Measurements from ENCODE around the gene MRPS7.
"Not testable (repeated sequence)": the region's sequence is repeated elsewhere in the genome, so short reads cannot be mapped to it uniquely, and the experiment has no call there.

MRPS7 gene

GRCh38 chr17:75244133-75244866 lies 17.4 kb upstream of the MRPS7 start:
- no peak for DNase-seq (ENCODE audit: low read depth)

- DNase-seq (ENCODE audit: low read depth): no peak
Observed at GRCh38 chr17:75245011-75245410, 16.7 kb upstream of the MRPS7 start.

GRCh38 chr17:75246404-75246803 lies 15.3 kb upstream of the MRPS7 start:
- no peak for DNase-seq (ENCODE audit: low read depth)

DNA sequence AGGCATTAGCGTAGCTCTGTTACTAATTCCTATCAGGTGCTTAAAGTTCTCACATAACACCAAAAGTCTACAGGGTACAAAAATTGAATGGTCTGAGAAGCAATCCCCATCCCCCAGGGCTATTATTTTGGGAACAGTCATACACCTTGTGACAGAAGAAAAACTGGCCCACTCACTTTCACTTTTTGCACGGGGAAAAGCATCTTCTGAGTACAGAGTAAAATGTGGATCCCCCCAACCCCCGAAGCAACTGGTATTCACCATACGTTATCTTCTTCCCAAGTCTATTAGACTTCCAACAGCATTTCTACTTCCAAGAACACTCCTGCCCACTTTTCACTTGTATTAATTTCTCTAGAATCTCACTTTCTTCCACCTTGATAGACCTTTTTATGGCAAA lies 12.1 kb upstream of the MRPS7 start:
- DNase-seq (ENCODE audit: low read depth): no peak

DNA sequence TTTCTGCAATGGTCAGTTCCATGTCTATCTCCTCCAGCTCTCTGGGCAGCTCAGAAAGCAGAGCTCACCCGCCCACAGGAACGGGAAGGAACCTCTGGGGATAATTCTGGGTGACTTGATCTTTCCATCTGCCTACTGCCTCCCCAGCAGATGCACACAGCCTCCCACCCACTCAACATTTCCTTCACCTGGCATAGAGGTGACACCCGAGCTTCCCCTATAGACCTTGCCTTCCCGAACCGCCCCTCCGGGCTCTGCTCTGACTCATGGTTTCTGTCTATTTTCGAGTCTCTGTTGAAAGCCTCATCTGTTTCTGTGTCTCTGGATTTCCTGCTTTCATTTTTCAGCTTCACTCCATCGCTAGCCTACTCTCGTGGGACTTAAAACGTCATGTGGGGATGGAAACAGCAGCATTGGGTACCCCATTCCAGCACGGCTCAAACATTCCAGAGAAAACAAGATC lies 11.6 kb upstream of the MRPS7 start:
- DNase-seq (ENCODE audit: low read depth): no peak

DNA sequence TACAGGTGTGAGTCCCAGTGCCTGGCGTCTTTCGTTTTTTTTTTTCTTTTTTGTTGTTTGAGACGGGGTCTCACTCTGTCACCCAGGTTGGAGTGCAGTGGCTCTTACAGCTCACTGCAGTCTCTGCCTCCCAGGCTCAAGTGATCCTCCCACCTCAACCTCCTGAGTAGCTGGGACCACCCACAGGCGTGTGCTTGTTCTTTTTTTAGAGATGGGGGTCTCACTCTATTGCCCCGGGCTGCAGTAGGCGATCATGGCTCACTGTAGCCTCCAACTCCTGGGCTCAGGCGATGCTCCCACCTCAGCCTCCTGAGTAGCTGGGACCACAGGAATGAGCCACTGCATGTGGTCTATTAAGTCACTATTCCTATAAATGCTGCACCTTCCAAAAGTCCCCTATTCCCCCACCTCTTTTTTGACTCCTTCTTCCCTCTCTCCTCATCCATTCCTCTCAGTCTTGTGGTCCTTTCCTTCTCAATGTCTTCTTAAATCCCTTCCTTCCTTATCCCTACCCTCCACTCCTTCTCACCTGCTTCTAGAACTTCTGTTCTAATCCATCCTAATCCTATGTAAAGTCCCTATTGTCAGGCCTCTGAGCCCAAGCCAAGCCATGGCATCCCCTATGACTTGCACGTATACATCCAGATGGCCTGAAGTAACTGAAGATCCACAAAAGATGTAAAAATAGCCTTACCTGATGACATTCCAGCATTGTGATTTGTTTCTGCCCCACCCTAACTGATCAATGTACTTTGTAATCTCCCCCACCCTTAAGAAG lies 9.5 kb upstream of the MRPS7 start:
- DNase-seq (ENCODE audit: low read depth): no peak

DNA sequence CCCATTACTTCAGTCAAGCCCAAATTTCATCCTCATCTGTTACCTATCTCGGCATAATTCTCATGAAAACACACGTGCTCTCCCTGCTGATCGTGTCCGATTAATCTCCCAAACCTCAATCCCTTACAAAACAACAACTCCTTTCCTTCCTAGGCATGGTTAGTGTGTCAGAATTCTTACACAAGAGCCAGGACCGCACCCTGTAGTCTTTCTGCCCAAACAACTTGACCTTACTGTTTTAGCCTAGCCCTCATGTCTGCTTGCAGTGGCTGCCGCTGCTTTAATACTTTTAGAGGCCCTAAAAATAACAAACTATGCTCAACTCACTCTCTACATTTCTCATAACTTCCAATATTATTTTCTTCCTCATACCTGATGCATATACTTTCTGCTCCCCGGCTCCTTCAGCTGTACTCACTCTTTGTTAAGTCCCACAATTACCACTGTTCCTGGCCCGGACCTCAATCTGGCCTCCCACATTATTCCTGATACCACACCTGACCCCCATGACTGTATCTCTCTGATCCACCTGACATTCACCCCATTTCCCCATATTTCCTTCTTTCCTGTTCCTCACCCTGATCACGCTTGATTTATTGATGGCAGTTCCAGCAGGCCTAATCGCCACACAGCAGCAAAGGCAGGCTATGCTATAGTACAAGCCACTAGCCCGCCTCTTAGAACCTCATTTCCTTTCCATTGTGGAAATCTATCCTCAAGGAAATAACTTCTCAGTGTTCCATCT lies 5.6 kb upstream of the MRPS7 start:
- not testable (repeated sequence) for DNase-seq (ENCODE audit: low read depth)

DNA sequence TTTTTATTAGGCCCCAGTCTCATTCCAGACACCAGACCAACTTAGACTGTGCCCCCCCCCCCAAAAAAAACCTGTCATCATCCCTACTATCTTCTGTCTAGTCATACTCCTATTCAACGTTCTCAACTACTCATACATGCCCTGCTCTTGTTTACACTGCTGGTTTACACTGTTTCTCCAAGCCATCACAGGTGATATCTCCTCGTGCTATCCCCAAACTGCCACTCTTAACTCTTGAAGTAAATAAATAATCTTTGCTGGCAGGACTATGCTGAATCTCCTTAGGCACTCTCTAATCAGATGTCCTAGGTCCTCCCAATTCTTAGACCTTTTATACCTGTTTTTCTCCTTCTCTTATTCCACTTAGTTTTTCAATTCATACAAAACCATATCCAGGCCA lies 4.5 kb upstream of the MRPS7 start:
- DNase-seq (ENCODE audit: low read depth): not testable (repeated sequence)

DNA sequence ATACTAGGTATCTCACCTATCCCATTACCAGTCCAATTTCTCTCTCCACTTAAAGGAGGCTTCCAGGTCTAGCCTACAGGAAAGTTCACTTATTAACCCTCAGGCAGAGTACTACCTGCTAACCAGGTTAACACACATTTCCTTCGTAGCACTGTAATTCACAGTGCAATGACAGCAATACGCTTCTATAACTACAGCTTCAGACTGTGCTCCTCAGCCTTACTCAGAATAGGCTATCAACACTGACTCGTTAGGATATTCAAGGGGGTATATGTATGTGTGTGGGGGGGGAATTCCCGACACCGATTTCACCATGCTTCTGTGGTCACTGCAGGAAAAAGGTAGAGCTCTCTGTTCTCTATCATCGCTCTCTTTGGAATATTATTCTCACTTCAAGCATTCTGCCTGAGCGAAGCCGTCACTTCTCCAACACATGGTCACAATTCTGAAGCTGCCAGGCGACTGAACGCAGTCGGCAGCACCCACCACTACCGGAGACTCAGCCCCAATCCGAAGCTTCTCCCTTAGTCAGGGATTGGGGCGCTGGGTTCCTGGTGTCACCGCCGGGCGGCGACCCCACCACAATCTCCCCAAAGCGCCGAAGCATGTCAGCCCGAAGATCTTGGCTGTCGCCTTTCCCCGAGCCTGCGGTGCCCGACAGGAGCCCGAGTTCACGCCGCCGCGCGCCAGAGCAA lies 891 bp upstream of the MRPS7 start:
- DNase-seq (ENCODE audit: low read depth): no peak

DNA sequence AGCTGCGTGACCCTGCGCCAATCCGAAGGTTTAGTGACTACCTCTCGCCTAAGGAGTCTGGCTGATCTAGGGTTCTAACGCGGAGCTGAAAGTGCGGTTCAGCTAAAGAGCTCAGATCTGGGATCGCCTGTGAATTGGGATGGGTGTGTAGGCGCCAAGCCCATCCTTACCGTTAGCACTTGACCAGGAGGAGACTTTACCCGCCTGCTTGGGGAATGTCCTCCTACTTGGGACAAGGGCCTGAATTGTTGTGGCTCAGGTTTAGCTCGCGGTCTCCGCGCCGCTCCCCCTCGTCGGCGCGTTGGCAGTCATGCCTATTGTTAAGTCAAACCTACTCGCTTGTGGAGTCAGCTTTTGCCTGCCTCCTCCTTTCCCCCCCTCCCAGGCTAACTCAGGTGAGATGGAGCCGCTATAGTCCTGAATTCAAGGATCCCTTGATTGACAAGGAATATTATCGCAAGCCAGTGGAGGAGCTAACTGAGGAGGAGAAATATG lies 480 bp downstream of the MRPS7 start:
- DNase-seq (ENCODE audit: low read depth): no peak

DNA sequence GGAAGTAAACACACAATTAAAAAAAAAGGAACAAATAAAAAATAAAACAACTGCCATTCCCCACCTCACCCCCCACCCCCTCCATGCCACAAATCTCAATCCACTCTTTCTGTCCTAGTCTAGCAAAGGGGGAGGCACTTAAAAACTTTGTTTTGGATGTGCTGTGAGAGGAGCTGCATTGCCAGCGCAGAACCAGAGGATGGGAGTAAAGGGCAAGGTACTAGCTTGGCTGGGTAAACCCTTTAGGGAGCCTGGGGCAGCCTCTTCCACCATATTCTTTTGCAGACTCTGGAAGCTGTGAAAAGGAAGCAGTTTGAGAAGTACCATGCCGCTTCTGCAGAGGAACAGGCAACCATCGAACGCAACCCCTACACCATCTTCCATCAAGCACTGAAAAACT lies 1.4 kb downstream of the MRPS7 start:
- DNase-seq (ENCODE audit: low read depth): no peak

GRCh38 chr17:75265614-75266315 lies 4.1 kb downstream of the MRPS7 start:
- DNase-seq (ENCODE audit: low read depth): no peak

- DNase-seq (ENCODE audit: low read depth): no peak
Observed at GRCh38 chr17:75266316-75267152, 4.9 kb downstream of the MRPS7 start.

- DNase-seq (ENCODE audit: low read depth): no peak
Observed at GRCh38 chr17:75267153-75267410, 5.4 kb downstream of the MRPS7 start.

DNA sequence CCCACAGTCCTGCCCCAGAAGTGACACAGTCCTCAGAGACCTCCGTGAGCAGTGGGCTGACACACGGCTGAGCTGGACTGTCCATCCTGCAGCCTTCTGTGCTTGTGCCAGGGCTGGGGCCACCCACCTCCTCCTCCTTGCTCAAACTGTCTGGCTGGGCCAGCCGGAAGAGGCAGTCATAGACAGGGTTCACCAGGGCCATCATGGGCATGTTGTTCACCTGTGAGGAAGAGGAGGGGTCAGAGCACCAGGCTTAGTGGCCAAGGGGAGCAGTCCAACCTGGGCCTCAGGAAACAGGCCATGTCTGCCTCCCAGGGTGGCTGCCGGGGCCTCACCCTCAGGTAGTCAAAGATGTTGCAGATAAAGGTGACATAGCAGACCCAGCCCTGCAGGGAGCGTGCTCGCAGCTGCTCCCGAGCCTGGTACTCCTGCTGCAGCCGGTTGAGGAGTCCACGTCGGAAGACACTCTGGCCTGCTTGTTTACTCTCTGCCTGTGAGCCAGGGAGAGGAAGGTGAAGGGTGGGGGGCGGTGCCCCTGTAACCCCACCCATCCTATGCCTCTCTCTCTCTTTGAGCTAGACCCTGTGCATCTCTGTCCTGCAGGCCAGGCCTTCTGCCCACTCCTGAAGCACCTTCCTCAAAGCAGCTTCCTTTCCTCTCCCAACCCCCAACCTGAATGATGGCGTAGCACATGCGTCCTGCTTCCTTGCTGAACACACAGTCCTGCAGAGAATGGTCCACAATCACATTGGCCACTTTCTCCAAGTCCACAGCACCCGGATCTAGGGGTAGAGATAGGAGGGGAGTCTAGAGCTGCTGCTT lies 5.9 kb downstream of the MRPS7 start:
- no peak for DNase-seq (ENCODE audit: low read depth)

DNA sequence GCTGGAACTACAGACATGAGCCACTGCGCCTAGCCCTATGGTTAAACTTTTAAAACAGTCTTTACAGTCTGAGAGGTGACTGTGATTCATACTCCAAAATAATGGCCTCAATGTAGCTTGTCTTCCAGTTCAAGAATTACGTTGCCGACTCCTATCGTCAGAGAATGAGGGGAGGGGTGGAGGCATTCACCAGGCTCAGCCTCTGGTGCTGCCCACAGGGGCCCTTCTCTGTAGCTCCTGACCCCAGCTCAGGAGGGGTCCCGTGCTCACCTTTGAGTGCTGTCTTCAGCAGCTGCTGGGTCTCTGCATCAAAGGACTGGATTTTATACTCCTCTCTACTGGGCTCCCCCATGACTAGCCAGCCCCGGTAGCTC lies 8.2 kb downstream of the MRPS7 start:
- no peak for DNase-seq (ENCODE audit: low read depth)

- peak; percentile 47 for DNase-seq (ENCODE audit: low read depth)
Observed at GRCh38 chr17:75270218-75270965, 8.7 kb downstream of the MRPS7 start.

GRCh38 chr17:75270966-75271232 lies 9.2 kb downstream of the MRPS7 start, which contains the start of gene MIF4GD:
Gene MIF4GD, minus strand, starts transcription at chr17:75271231. Its CDS starts 1,036 bp downstream, at chr17:75270195.
- DNase-seq (ENCODE audit: low read depth): no peak

DNA sequence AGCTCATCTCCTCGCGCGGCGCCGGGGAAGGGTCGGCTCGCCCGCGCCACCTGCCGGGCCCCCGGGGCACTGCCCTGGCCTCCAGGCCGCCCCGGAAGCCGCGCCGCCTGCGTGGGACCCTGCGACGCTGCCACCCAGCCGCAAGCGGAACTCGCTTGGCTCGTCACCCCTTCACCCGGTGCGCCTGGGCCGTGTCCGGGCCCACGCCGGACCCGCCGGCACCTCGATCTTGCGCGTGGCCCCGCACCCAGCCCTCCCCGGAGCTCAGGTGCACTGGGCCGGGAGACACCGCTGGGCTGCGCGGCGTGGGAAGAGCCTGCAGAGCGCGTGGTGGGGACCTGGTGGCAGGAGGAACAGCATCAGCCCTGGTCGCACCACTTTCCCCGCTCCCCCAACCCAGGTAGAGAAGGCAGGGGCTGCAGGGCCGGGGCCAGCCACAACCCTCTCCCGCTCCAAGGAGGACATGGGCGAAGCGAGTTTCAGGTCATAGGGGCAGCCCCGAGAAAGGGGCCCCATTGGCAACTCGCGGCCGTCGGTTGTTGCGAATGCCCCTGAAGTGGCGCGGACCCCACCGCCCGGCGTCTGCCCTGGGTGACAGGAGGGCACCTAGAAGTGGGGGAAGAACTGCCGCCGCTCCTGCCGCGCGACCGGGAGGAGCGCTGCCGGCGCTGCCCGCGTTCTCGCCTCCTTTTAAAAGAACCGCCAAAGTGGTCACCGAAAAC lies 9.7 kb downstream of the MRPS7 start:
- DNase-seq (ENCODE audit: low read depth): peak; percentile 86
